ENCODE data around the gene TMED10. TPM values are rescaled to one million over a fixed set of nuclear protein-coding genes. Genes with fewer than 3 reads are reported as not detected.

Gene TMED10
- total RNA-seq, 6 experiments from 2014 or later, result 370 to 494 (median 430) TPM

GRCh38 chr14:75139185-75139584 lies 37.2 kb downstream of the TMED10 start:
- no peak overlapping the region for H3K4me3 Mint-ChIP-seq
- H3K27me3 Mint-ChIP-seq (ENCODE audit: insufficient read depth), result no peaks in the 10 kb centered on the region; the same call in 1 of the 2 replicates
- H3K9me3 Mint-ChIP-seq, result no peaks in the 10 kb centered on the region
- peaks cover 11% of the 10 kb centered on the region; the same call in 1 of the 2 replicates for H3K4me1 Mint-ChIP-seq (ENCODE audit: low read depth)
- H3K36me3 Mint-ChIP-seq (ENCODE audit: low read depth), result peaks cover 13% of the 10 kb centered on the region
- DNase-seq, result no peak
- no peak for TF ChIP-seq CTCF (IDR thresholded peaks at IDR 0.05)
- no peak overlapping the region for H3K27ac Mint-ChIP-seq

- Mint-ChIP-seq H3K27ac (no peak overlapping the region), H3K36me3 (ENCODE audit: low read depth) (peaks cover 19% of the 10 kb centered on the region), H3K4me3 (no peak overlapping the region), H3K9me3 (no peaks in the 10 kb centered on the region), H3K4me1 (ENCODE audit: low read depth) (peaks cover 11% of the 10 kb centered on the region; the same call in 1 of the 2 replicates), H3K27me3 (ENCODE audit: insufficient read depth) (no peaks in the 10 kb centered on the region; the same call in 1 of the 2 replicates)
- no peak for TF ChIP-seq CTCF (IDR thresholded peaks at IDR 0.05)
- DNase-seq, result no peak
Observed at GRCh38 chr14:75138492-75138891, 37.9 kb downstream of the TMED10 start.

- Mint-ChIP-seq H3K27ac (no peak overlapping the region), H3K4me1 (ENCODE audit: low read depth) (peaks cover 16% of the 10 kb centered on the region; the same call in 1 of the 2 replicates), H3K4me3 (no peak overlapping the region), H3K9me3 (no peaks in the 10 kb centered on the region), H3K27me3 (ENCODE audit: insufficient read depth) (no peaks in the 10 kb centered on the region; the same call in 1 of the 2 replicates), H3K36me3 (ENCODE audit: low read depth) (peaks cover 24% of the 10 kb centered on the region)
- no peak for TF ChIP-seq CTCF (IDR thresholded peaks at IDR 0.05)
- DNase-seq, result no peak
Observed at GRCh38 chr14:75134644-75135043, 41.8 kb downstream of the TMED10 start.

- peaks cover 24% of the 10 kb centered on the region for H3K36me3 Mint-ChIP-seq (ENCODE audit: low read depth)
- no peak for DNase-seq
- no peak overlapping the region for H3K4me3 Mint-ChIP-seq
- no peak for TF ChIP-seq CTCF (IDR thresholded peaks at IDR 0.05)
- no peaks in the 10 kb centered on the region for H3K9me3 Mint-ChIP-seq
- H3K4me1 Mint-ChIP-seq (ENCODE audit: low read depth), result peaks cover 16% of the 10 kb centered on the region; the same call in 1 of the 2 replicates
- no peak overlapping the region for H3K27ac Mint-ChIP-seq
- no peaks in the 10 kb centered on the region for H3K27me3 Mint-ChIP-seq (ENCODE audit: insufficient read depth)
Observed at GRCh38 chr14:75133597-75133996, 42.8 kb downstream of the TMED10 start.

GRCh38 chr14:75132382-75133086 lies 43.9 kb downstream of the TMED10 start:
- no peaks in the 10 kb centered on the region for H3K9me3 Mint-ChIP-seq

More at GRCh38 chr14:75132382-75133086, 43.9 kb downstream of the TMED10 start:
- peak; percentile 87 for TF ChIP-seq CTCF (IDR thresholded peaks at IDR 0.05)
- Mint-ChIP-seq H3K36me3 (ENCODE audit: low read depth) (peaks cover 29% of the 10 kb centered on the region), H3K4me1 (ENCODE audit: low read depth) (peaks cover 23% of the 10 kb centered on the region), H3K4me3 (no peak overlapping the region), H3K27ac (peak overlapping the region; percentile 48; the same call in 1 of the 2 replicates), H3K27me3 (ENCODE audit: insufficient read depth) (no peaks in the 10 kb centered on the region)
- peak; percentile 71 for DNase-seq
